Body of pancreas (tissue), 4 donors: ENCODE results near the gene KLK3.

Experiments used
- POLR2A ChIP-seq, 3 donors: fragments of 450-650 bp; IDR thresholded peaks; one replicate each; pipeline ENCODE4 v1.6.1; 2016; ENCODE audit warnings: antibody characterized with exemption in 3 of 3, mild to moderate bottlenecking in 2 of 3
- TF ChIP-seq, protein P1 (sequence below), 7 experiments: fragments of 450-650 bp in 4 of 7; fragments of 200-600 bp in 3 of 7; sonication (generic) in 3 of 7; IDR thresholded peaks; one replicate each; pipeline ENCODE4 v1.5.1; 2016 to 2019; ENCODE audit warnings: antibody characterized with exemption in 7 of 7

DNA sequence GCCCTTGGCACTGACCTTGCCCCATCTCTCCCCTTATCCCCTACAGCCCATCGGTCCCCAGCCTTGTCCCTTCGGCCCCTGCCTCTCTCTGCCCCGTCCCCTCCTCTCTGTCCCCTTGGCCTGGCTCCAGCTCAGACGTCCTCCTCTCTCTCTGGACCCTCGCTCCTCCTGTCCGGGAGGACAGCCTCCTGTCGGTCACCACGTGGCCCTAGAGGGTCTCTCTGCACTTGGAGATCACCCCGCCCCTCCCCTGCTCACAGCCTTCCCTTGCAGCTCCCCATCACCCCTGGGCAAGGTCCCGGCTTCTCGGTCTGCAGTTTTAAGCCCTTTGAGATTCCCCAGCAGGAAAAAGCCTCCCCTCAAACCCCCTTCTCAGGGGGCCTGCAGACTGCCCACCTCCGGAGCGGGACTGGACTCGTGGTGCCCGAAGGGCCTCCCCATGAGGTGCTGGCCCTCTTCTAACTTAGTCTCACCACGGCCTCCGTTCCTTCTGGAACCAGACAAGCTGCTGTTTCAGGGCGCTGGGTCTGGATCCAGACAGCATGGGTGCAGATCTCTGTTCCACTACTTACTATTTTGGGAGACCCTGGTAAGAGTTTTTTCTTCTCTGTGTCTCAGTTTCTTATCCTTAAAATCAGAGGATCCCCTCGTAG lies 18.0 kb upstream of the KLK3 start:
- TF ChIP-seq, protein P1, sequence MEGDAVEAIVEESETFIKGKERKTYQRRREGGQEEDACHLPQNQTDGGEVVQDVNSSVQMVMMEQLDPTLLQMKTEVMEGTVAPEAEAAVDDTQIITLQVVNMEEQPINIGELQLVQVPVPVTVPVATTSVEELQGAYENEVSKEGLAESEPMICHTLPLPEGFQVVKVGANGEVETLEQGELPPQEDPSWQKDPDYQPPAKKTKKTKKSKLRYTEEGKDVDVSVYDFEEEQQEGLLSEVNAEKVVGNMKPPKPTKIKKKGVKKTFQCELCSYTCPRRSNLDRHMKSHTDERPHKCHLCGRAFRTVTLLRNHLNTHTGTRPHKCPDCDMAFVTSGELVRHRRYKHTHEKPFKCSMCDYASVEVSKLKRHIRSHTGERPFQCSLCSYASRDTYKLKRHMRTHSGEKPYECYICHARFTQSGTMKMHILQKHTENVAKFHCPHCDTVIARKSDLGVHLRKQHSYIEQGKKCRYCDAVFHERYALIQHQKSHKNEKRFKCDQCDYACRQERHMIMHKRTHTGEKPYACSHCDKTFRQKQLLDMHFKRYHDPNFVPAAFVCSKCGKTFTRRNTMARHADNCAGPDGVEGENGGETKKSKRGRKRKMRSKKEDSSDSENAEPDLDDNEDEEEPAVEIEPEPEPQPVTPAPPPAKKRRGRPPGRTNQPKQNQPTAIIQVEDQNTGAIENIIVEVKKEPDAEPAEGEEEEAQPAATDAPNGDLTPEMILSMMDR (IDR thresholded peaks at IDR 0.05) = no peak
- no peak for TF ChIP-seq POLR2A (IDR thresholded peaks at IDR 0.05)
